Measurements from ENCODE around the gene TMEM53. TPM values are rescaled to one million over a fixed set of nuclear protein-coding genes. Genes with fewer than 3 reads are reported as not detected.

Gene TMEM53
- total and polyA plus RNA-seq, 3 donors from 2014 or later = 15.6 to 40.2 (median 18.9) TPM

- 71 to 80% methylated on average over 5 to 13 of the region's 13 CpGs for WGBS, 2 donors
- intact Hi-C loops (cut with DNase I; ENCODE audit: low total_unique reads) = no loop called here
- Histone ChIP-seq H3K36me3 (ENCODE audit: low read depth, missing control alignments) (no peaks in the 10 kb centered on the region), H3K27me3 (no peaks in the 10 kb centered on the region), H3K4me3 (no peak overlapping the region), H3K4me1 (peaks cover 13% of the 10 kb centered on the region), H3K27ac (no peak overlapping the region), H3K9me3 (no peaks in the 10 kb centered on the region)
- TF ChIP-seq POLR2A (IDR thresholded peaks at IDR 0.05) (no peak), CTCF (IDR thresholded peaks at IDR 0.05) (no peak)
- no peak for DNase-seq
These were observed 37.3 kb downstream of the TMEM53 start for GRCh38 chr1:44636688-44637598.

DNA sequence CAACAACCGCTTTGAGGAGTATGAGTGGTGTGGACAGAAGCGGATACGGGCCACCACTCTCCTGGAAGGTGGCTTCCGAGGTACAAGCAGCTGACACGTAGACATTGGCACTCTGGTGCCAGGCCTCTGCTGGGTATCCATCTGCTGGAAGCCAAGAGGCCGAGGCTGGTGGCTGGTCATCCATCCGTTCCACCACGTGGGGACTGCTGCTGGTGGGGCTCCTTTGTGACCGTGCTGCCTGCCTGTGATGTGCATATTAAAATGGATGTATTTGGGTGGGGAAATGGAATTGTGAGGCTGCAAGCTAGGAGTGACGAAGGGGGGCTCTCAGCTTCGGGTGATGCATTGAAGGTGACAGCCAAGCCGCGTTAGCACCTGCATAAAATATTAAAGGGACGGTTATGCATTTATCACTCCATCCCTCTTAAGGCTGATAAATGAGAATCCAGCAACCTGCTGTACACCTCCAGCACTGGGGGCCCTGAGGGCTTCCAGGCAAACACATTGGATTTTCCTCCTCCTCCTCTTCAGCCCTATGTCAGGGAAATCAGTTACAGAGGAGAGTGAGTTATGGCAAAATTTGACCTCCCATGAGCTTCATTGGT, 38.1 kb downstream of the TMEM53 start:
- no peak overlapping the region for H3K27ac ChIP-seq
- H3K4me1 ChIP-seq = peaks cover 15% of the 10 kb centered on the region
- H3K4me3 ChIP-seq = no peak overlapping the region
- no peaks in the 10 kb centered on the region for H3K9me3 ChIP-seq
- DNase-seq = no peak
- 89 to 91% methylated on average over 14 of the region's 14 CpGs for WGBS, 2 donors
- no peaks in the 10 kb centered on the region for H3K36me3 ChIP-seq (ENCODE audit: low read depth, missing control alignments)
- intact Hi-C loops (cut with DNase I; ENCODE audit: low total_unique reads) = no loop called here
- H3K27me3 ChIP-seq = no peaks in the 10 kb centered on the region
- no peak for TF ChIP-seq CTCF (IDR thresholded peaks at IDR 0.05)
- no peak for TF ChIP-seq POLR2A (IDR thresholded peaks at IDR 0.05)

DNA sequence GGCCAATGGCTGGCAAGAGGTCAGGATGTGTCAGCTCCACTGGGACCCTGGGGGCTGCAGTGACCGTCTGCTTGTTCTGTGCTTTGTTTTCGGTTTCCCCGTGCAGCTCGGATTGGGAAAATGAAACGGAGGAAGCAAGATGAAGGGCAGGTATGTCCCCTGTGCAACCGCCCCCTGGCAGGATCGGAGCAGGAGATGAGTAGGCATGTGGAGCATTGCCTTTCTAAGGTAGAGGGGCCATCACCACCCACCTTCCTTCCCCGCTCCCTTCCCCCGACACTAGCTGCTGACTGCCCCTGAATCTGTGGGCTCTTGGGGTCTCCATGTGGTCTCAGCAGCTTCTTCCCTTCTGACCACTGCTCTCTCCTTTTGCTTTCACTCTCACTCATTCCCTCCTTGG, 38.8 kb downstream of the TMEM53 start:
- Histone ChIP-seq H3K27ac (no peak overlapping the region), H3K9me3 (no peaks in the 10 kb centered on the region), H3K4me1 (peaks cover 18% of the 10 kb centered on the region), H3K27me3 (no peaks in the 10 kb centered on the region), H3K4me3 (no peak overlapping the region), H3K36me3 (ENCODE audit: low read depth, missing control alignments) (no peaks in the 10 kb centered on the region)
- 87 to 95% methylated on average over 9 of the region's 9 CpGs for WGBS, 2 donors
- no peak for DNase-seq
- TF ChIP-seq CTCF (IDR thresholded peaks at IDR 0.05) (no peak), POLR2A (IDR thresholded peaks at IDR 0.05) (no peak)
- intact Hi-C loops (cut with DNase I; ENCODE audit: low total_unique reads) = no loop called here

DNA sequence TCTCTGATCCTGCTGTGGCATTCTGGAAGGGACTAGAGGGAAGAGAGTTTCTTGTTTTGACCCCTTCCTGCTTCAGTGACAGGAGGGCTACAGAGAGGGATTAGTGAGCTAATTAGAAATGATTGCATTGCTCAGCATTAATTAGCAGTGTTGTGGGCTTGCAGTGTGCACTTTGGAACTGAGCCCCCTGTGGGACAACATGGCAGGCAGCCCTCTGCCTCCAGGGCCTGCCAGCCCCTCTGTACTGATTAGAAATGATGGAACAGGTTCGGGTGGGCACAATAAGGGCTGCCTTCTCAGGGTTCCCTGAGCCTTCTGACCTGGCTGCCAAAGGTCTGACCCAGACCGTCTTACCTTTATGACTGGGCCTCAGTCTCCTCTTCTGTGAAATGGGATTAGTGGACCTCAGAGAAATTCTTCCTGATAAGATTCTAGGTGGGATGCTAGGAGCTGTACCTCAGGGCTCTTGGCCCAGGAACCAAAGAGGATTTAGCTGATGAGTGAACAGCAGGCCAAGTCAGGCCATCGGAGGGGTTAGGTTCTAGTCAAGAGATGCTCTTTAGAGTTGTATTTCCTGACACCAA, 39.6 kb downstream of the TMEM53 start:
- TF ChIP-seq POLR2A (IDR thresholded peaks at IDR 0.05) (no peak), CTCF (IDR thresholded peaks at IDR 0.05) (no peak)
- Histone ChIP-seq H3K4me3 (no peak overlapping the region), H3K27ac (no peak overlapping the region), H3K36me3 (ENCODE audit: low read depth, missing control alignments) (no peaks in the 10 kb centered on the region), H3K4me1 (peaks cover 18% of the 10 kb centered on the region), H3K27me3 (no peaks in the 10 kb centered on the region), H3K9me3 (no peaks in the 10 kb centered on the region)
- intact Hi-C loops (cut with DNase I; ENCODE audit: low total_unique reads) = no loop called here
- DNase-seq = no peak
- 93 to 95% methylated on average over 2 to 3 of the region's 3 CpGs for WGBS, 2 donors
